ENCODE measurements around the gene ZFP36L2.

DNA sequence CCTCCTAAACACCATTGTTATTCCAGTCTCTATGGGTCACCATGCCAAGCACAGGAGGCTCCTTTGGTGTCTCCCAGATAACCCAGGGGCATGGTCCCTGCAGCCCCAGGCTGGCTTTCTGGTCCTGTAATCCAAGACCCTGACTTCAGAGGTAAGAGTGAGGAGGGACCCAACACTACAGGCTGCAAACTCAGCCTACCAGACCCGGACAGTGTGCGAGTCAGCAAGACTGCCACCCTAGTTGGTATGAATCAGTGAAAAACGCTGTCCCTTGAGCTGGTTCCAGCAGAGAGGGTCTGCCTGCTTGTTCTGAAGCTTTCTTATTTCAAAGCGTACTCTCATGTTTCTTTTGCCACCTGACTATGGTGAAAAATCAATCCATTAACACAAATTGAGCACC lies 47.6 kb upstream of the ZFP36L2 start:
- TF ChIP-seq SIN3A (IDR thresholded peaks at IDR 0.05; ENCODE audit: low read depth, low read length) (no peak), ZNF274 (IDR thresholded peaks at IDR 0.05; ENCODE audit: insufficient read depth, insufficient read length) (no peak), MTA2 (IDR thresholded peaks at IDR 0.05; ENCODE audit: low read depth) (no peak), PAX8 (IDR thresholded peaks at IDR 0.05) (no peak), POLR2A (IDR thresholded peaks at IDR 0.05; ENCODE audit: low read depth, low read length) (no peak), TAF1 (IDR thresholded peaks at IDR 0.05; ENCODE audit: borderline replicate concordance, low read depth, low read length) (no peak), CBX3 (IDR thresholded peaks at IDR 0.05; ENCODE audit: borderline replicate concordance, low read depth) (no peak)
- TF ChIP-seq, protein P1, sequence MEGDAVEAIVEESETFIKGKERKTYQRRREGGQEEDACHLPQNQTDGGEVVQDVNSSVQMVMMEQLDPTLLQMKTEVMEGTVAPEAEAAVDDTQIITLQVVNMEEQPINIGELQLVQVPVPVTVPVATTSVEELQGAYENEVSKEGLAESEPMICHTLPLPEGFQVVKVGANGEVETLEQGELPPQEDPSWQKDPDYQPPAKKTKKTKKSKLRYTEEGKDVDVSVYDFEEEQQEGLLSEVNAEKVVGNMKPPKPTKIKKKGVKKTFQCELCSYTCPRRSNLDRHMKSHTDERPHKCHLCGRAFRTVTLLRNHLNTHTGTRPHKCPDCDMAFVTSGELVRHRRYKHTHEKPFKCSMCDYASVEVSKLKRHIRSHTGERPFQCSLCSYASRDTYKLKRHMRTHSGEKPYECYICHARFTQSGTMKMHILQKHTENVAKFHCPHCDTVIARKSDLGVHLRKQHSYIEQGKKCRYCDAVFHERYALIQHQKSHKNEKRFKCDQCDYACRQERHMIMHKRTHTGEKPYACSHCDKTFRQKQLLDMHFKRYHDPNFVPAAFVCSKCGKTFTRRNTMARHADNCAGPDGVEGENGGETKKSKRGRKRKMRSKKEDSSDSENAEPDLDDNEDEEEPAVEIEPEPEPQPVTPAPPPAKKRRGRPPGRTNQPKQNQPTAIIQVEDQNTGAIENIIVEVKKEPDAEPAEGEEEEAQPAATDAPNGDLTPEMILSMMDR (IDR thresholded peaks at IDR 0.05 in 2 of 3, conservative IDR thresholded peaks at IDR 0.05 in 1 of 3; ENCODE audit: control insufficient read depth in 2 of 3, extremely low read depth in 1 of 3, insufficient read depth in 1 of 3, low read depth in 3 of 3, low read length in 3 of 3): no peak
- TF ChIP-seq, protein P2, sequence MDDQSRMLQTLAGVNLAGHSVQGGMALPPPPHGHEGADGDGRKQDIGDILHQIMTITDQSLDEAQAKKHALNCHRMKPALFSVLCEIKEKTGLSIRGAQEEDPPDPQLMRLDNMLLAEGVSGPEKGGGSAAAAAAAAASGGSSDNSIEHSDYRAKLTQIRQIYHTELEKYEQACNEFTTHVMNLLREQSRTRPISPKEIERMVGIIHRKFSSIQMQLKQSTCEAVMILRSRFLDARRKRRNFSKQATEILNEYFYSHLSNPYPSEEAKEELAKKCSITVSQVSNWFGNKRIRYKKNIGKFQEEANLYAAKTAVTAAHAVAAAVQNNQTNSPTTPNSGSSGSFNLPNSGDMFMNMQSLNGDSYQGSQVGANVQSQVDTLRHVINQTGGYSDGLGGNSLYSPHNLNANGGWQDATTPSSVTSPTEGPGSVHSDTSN (IDR thresholded peaks at IDR 0.05; ENCODE audit: insufficient replicate concordance, low read depth, low read length): no peak
